ENCODE data around the gene POLR2E.

The POLR2E gene

GRCh38 chr19:1062387-1063029 is 32.7 kb downstream of the POLR2E start:
- DNase-seq: no peak

GRCh38 chr19:1061987-1062386 is 33.2 kb downstream of the POLR2E start:
- DNase-seq: no peak

GRCh38 chr19:1060689-1061088 is 34.5 kb downstream of the POLR2E start:
- DNase-seq: no peak

- DNase-seq: no peak
Measured at GRCh38 chr19:1058112-1058511, 37.1 kb downstream of the POLR2E start.

GRCh38 chr19:1057176-1057855 is 37.9 kb downstream of the POLR2E start:
- peak; percentile 59 for DNase-seq

GRCh38 chr19:1055886-1056620 is 39.1 kb downstream of the POLR2E start:
- DNase-seq: no peak

- no peak for DNase-seq
Measured at GRCh38 chr19:1055028-1055425, 40.1 kb downstream of the POLR2E start.

- no peak for DNase-seq
Measured at GRCh38 chr19:1054102-1055027, 40.8 kb downstream of the POLR2E start.

GRCh38 chr19:1053176-1054101 is 41.7 kb downstream of the POLR2E start:
- no peak for DNase-seq

GRCh38 chr19:1052349-1052975 is 42.7 kb downstream of the POLR2E start:
- no peak for DNase-seq

- no peak for DNase-seq
Measured at GRCh38 chr19:1051791-1052190, 43.4 kb downstream of the POLR2E start.

- no peak for DNase-seq
Measured at GRCh38 chr19:1050989-1051788, 44.0 kb downstream of the POLR2E start.

GRCh38 chr19:1049800-1050199 is 45.4 kb downstream of the POLR2E start:
- DNase-seq: no peak

GRCh38 chr19:1049106-1049505 is 46.1 kb downstream of the POLR2E start:
- no peak for DNase-seq

GRCh38 chr19:1047696-1048147 is 47.5 kb downstream of the POLR2E start:
- DNase-seq: no peak

GRCh38 chr19:1046836-1047695 is 48.1 kb downstream of the POLR2E start:
- no peak for DNase-seq

- no peak for DNase-seq
Measured at GRCh38 chr19:1046117-1046626, 49.0 kb downstream of the POLR2E start.

- peak; percentile 76 for DNase-seq
Measured at GRCh38 chr19:1045247-1045603, 50.0 kb downstream of the POLR2E start.

Measured in activated T-cell treated with anti-CD3 and anti-CD28 coated beads, Interleukin-2, amount 50 U/mL, for 1 hour (primary cell).